HG03066 (cell line): Measurements from ENCODE around the gene DENND1C.
"Not testable (repeated sequence)": the region's sequence is repeated elsewhere in the genome, so short reads cannot be mapped to it uniquely, and the experiment has no call there.

Experiments
- ATAC-seq: cut with Tn5 transposase; IDR thresholded peaks from one replicate; pipeline ENCODE4 v1.9.1; 2021; ENCODE audit warnings: low read depth; ENCODE audit not compliant: unreplicated experiment

DENND1C gene

GRCh38 chr19:6458695-6459261 is 22.8 kb downstream of the DENND1C start:
- ATAC-seq = no peak

GRCh38 chr19:6457958-6458694 is 23.5 kb downstream of the DENND1C start:
- ATAC-seq = no peak

- ATAC-seq = no peak
Measured at GRCh38 chr19:6455924-6456323, 25.7 kb downstream of the DENND1C start.

DNA sequence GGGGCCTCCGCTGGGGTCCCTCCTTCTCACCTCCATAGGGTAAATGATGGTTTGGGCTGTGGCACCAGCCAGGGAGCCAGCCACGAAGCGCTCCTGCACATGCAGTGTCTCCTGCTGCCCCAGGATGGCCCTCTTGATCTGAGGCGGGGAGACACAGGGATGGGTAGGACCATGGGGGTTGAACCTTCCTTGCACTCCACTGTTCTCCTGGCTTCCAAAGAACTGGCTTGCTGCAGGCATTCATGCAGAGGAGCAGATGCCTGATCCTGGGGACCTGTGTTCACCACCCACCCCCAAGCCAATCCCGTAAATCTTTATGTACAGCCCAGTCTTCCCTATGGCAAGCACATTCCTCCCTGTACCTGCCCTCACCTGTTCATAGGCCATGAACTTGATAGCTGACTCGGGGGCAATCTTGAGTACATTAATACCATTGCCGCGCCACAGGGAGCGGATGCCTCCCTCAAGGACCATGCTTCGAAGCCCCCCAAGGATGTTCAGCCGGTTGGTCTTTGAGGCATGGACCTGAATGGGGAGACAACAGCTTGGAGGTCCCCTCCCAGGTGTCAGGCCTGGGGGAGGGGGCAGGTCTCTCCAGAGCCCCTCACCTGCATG is 27.5 kb downstream of the DENND1C start:
- ATAC-seq = no peak

- no peak for ATAC-seq
Measured at GRCh38 chr19:6452899-6453298, 28.7 kb downstream of the DENND1C start.

DNA sequence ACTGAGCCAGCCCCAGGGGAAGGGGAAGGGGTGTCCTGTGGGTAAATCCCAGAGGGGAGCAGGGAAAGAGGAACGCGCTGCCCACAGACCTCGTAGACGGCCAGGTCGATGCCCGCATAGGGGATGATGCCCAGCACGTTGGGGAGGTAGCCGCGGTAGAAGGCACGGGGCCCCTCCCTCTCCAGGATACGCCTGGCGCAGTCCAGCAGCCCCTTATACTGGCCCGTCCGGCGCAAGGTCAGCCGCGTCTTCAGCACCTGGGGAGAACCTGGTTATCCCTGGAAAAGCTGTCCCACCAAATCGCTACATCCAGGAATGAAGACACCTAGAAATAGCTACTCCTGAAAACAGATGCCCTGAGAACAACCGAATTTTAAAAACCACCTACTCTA is 29.4 kb downstream of the DENND1C start:
- no peak for ATAC-seq

DNA sequence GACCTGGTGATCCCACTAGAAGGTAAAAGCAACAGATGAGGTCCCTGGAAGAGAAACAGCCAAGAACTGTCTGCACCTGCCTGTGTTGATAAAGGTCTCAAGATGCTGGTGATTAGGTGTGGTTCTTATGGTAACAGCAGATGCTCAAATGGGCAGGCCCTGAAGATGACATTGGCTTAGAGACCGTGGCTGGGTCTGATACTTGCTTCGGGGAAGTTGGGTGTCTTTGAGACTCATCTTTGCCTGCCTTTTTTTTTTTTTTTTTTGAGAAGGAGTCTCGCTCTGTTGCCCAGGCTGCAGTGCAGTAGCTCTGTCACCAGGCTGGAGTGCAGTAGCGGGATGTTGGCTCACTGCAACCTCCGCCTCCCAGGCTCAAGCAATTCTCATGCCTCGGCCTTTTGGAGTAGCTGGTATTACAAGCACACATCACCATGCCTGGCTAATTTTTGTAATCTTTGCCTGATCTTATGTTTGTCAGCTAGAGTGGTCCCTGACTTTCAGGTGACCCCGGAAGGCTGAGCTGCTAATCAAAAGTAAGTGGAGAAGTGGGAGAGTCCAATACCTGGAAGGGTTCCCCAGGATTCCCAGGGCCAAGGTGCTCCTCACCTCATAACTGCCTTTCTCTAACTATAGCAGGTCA is 29.9 kb downstream of the DENND1C start:
- no peak for ATAC-seq

GRCh38 chr19:6450166-6450565 is 31.4 kb downstream of the DENND1C start:
- no peak for ATAC-seq

DNA sequence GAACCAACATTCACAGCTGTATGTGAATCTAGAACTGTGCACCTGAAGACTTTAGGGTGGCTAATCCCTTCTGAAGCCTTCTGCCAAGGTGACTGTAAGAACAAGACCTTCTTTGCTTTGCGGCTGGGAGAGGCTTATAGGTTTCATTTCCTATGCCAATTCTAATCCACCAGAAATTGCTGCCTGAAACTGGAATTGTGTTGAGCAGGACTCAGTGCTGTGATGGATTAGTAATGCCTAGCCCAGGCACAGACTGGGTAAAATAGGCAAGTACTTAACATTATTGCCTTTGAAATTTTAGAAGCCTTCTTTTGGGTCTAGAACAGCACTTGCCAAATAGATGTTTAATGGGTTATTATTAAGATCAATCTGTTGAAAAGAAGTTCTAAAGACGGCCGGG is 33.5 kb downstream of the DENND1C start:
- ATAC-seq = no peak

GRCh38 chr19:6446452-6446851 is 35.1 kb downstream of the DENND1C start:
- no peak for ATAC-seq

DNA sequence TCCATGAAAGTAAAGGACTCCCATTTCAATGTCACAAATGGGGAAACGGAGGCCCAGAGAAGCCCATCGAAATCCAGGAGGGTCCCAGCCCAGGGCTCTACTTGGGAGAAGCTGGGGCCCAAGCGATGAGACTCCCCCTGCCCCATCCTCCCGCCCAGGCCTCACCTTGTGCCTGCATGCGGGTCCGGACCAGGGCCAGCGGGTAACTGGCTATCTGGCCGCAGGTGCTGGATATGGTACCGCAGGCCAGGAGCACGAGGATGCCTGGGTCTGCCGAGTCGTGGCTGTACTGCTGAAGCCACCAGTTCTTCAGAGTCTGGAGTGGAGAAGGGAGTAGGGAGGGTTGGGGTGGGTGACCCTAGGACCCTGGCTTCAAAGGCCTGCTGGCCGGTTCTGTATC is 37.6 kb downstream of the DENND1C start:
- ATAC-seq = no peak

GRCh38 chr19:6442087-6442688 is 39.4 kb downstream of the DENND1C start:
- ATAC-seq = no peak

GRCh38 chr19:6440905-6441304 is 40.7 kb downstream of the DENND1C start:
- ATAC-seq = no peak

DNA sequence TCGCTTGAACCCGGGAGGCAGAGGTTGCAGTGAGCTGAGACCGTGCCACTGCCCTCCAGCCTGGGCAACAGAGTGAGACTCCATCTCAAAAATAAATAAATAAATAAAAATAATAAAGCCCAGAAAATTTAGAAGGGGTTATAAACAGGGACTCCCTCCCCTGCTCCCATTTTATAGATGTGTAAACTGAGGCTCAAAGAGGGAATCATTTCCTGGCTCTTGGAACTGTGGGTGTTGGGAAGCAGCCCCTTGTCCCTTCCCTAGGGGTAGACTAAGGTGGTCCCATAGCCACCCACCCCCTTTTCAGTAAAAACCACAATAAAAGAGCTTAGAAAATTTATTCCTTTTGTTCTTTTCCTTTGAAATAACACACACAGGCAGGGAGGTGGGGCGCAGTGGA is 41.8 kb downstream of the DENND1C start:
- no peak for ATAC-seq

- ATAC-seq = no peak
Measured at GRCh38 chr19:6433663-6434062, 47.9 kb downstream of the DENND1C start, which contains the start of gene SLC25A41. Gene SLC25A41, minus strand, starts transcription at chr19:6433763. Its CDS starts 70 bp downstream, at chr19:6433693.

DNA sequence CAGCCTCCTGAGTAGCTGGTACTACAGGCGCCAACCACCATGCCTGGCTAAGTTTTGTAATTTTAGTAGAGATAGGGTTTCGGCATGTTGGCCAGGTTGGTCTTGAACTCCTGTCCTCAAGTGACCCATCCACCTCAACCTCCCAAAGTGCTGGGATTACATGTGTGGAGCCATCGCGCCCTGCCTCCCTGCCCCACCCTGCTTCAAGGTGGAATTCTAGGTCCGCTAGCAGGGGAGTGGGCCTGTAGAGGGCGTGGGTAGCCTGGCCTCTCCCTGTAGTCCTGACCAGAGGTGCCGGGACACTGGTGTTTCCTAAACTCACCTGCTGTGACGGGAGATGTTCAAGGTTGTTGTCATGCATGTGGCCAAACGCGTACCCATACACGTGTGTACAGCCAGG is 48.4 kb downstream of the DENND1C start:
- no peak for ATAC-seq

DNA sequence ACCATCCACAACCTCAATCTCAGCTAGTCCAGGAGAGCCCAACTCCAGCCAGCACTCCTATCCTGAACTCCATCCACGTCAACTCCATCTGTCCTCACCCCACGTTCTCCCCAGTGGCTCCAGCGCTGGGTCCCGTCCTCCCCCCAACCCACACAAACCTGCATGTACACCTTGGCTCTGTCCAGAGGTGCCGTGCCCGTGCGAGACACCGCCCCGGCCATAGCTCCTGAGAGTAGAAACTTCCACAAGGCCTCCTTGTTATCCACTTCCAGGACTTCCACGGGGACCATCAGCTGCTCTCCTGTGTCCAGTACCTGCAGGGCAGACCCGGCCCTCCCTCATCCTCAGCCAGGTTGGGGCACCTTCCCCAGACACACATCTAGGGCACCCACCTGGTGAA is 49.7 kb downstream of the DENND1C start:
- no peak for ATAC-seq

DNA sequence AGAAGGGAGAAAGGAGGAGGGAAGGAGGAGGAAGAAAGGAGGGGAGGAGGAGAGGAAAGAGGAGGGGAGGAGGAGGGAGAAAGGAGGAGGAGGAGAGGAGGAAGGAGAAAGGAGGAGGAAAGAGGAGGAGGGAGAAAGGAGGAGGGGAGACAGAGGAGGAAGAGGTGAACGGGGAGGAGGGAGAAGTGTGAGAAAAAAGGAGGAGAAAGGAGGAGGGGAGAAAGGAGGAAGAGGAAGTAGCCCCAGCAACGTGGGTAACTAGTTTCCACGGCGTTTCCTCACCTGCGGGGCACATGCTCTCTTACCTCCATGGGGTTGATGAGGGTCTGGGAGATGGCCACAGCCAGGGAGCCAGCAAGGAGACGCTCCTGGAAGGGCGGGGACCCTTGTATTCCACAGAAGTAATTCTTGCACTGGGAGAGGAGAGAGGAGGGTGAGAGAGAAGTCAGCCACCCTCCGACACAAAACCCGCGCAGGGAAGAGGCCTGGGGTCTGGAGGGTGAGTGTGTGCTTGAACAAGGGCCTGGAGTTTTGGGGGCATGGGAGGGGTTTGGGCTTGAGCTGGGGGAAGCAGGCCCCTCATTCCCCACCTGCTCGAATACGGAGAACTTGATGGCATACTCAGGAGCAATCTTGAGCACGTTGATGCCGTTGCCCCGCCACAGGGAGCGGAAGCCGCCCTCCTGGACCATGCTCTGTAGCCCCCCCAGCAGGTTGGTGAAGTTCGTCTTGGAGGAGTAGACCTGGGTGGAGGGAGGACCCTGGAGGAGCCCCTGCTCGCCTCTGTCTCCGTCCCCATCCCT is 52.0 kb downstream of the DENND1C start:
- no peak for ATAC-seq

DNA sequence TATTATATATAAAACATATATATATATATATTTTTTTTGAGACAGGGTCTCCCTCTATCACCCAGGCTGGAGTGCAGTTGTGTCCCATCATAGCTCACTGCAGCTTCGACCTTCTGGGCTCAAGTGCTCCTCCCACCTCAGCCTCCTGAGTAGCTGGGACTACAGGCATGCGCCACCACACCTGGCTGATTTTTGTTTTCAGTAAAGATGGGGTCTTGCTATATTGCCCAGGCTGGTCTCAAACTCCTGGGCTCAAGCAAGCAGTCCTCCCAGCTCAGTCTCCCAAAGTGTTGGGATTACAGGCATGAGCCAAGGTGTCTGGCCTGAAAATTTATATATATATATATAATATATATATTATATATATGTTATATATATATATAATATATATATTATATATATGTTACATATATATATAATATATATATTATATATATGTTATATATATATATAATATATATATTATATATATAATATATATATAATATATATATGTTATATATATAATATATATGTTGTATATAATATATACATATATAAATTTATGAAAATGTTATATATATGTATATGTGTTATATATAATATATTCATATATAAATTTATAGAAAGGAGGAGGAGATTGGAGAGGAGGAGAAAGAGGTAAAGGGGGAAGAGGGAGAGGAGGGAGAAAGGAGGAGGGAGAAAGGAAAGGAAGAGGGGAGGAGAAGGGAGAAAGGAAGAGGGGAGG is 52.7 kb downstream of the DENND1C start:
- not testable (repeated sequence) for ATAC-seq

DNA sequence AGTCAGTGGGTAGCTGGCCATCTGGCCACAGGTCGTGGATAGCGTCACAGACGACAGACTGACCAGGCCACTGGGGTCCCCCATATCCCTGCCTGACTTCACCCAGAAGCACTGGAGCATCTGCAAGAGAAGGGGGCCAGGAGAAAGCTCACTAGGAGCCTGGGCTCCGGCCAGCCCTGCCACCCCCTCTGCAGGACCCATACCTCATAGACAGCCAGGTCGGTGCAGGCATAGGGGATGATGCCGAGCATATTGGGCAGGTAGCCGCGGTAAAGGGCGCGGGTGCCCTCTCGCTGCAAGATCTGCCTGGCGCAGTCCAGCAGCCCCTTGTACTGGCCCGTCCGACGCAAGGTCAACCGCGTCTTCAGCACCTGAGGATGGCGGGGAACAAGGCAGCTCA is 54.5 kb downstream of the DENND1C start:
- no peak for ATAC-seq
